Panc1 (cell line): ENCODE data around the gene PRKACG. TPM values are rescaled to one million over a fixed set of nuclear protein-coding genes. Genes with fewer than 3 reads are reported as not detected.

Experiments
- ATAC-seq: fragments of 200-7000 bp; cut with Tn5 transposase; 2 replicates; pipeline ENCODE4 v1.9.1; 2020; ENCODE audit warnings: mild to moderate bottlenecking, moderate library complexity
- BruUV-seq: library from RNA; stranded (reverse); fragments of 400-500 nt; replicated peaks from 2 replicates; lab custom pipeline; 2021; lab: Mats Ljungman, UMichigan
- CTCF ChIA-PET: fragments of 300-600 bp; sonication (Branson Sonifier 250); formaldehyde crosslinking; loops from one replicate; lab custom pipeline; 2022; ENCODE audit warnings: antibody characterized with exemption; lab: Charles Lee
- POLR2A ChIA-PET: fragments of 300-600 bp; sonication (Branson Sonifier 250); formaldehyde crosslinking; loops from one replicate; lab custom pipeline; 2022; ENCODE audit warnings: antibody characterized with exemption; lab: Charles Lee
- DNase-seq: peaks from one replicate; pipeline ENCODE4 v3.0.0-alpha.2; 2010; ENCODE audit warnings: low read depth, low spot score
- H3K27ac ChIP-seq: 2 replicates; pipeline ENCODE4 v1.5.1; 2011; ENCODE audit warnings: mild to moderate bottlenecking, low read length, inconsistent platforms
- H3K27me3 ChIP-seq: fragments of 200-500 bp; sonication (Bioruptor generic); 2 replicates; pipeline ENCODE4 v1.6.0; 2014; ENCODE audit warnings: low read length, inconsistent platforms; ENCODE audit not compliant: control insufficient read depth, insufficient read depth
- H3K36me3 ChIP-seq: fragments of 200-500 bp; sonication (Bioruptor generic); 2 replicates; pipeline ENCODE4 v1.5.1; 2014; ENCODE audit warnings: inconsistent platforms, mild to moderate bottlenecking, low read length, moderate library complexity; ENCODE audit not compliant: control insufficient read depth, insufficient read depth
- H3K4me1 ChIP-seq: 2 replicates; pipeline ENCODE4 v1.5.1; 2011; ENCODE audit warnings: inconsistent platforms, mild to moderate bottlenecking, low read length, moderate library complexity; ENCODE audit not compliant: control insufficient read depth, insufficient read depth
- H3K4me3 ChIP-seq, 2 experiments: 2 replicates each; pipeline ENCODE4 v1.5.1; 2011 to 2012; ENCODE audit warnings: low read depth in 2 of 2, low read length in 2 of 2, mild to moderate bottlenecking in 2 of 2, inconsistent platforms in 1 of 2, moderate library complexity in 1 of 2
- H3K9me3 ChIP-seq: fragments of 200-500 bp; sonication (Bioruptor generic); 2 replicates; pipeline ENCODE4 v1.5.1; 2014; ENCODE audit warnings: low read depth, mild to moderate bottlenecking, inconsistent platforms, low read length, moderate library complexity; ENCODE audit not compliant: control insufficient read depth, insufficient read depth
- CTCF ChIP-seq: fragments of 450-650 bp; IDR thresholded peaks from 2 replicates; pipeline ENCODE4 v1.5.1; 2017; ENCODE audit warnings: mild to moderate bottlenecking
- POLR2AphosphoS5 ChIP-seq: IDR thresholded peaks from 2 replicates; pipeline ENCODE4 v1.6.1; 2012; ENCODE audit warnings: mild to moderate bottlenecking, low read depth, low read length, moderate library complexity
- REST ChIP-seq, 2 experiments: IDR thresholded peaks; 2 replicates each; pipeline ENCODE4 v1.6.1; 2011 to 2012; ENCODE audit warnings: low read depth in 2 of 2, control low read depth in 1 of 2, low read length in 1 of 2, mild to moderate bottlenecking in 1 of 2, moderate library complexity in 1 of 2; ENCODE audit not compliant: insufficient read depth in 1 of 2
- SIN3A ChIP-seq: IDR thresholded peaks from 2 replicates; pipeline ENCODE4 v1.6.1; 2012; ENCODE audit warnings: low read depth, mild to moderate bottlenecking, low read length, moderate library complexity, borderline replicate concordance; ENCODE audit not compliant: insufficient read depth
- TCF7L2 ChIP-seq: IDR thresholded peaks from 2 replicates; pipeline ENCODE4 v1.6.1; 2011; ENCODE audit warnings: mild to moderate bottlenecking, low read depth, low read length, inconsistent platforms
- in situ Hi-C: cut with HindIII; loops from 2 replicates; pipeline ENCODE4 v1.10.0; 2016; ENCODE audit warnings: low sequenced_read_pairs, low pct_unique_long_range_greater_than_20kb
- intact Hi-C: fragments of 100-400 bp; cut with micrococcal nuclease; formaldehyde crosslinking; loops from one replicate; pipeline ENCODE4 v1.10.0; 2022; ENCODE audit not compliant: unreplicated experiment
- total RNA-seq: library from RNA; stranded (reverse); gene quantifications from one replicate; pipeline ENCODE4 v1.2.1, GENCODE V29; 2021; ENCODE audit not compliant: unreplicated experiment

The PRKACG gene
- total RNA-seq, 1 experiment from 2014 or later, result not detected

GRCh38 chr9:68980341-68980914, 33.5 kb downstream of the PRKACG start:
- DNase-seq, result no peak
- no TSS peak for BruUV-seq
- TF ChIP-seq CTCF (no peak), REST (IDR thresholded peaks at IDR 0.05; ENCODE audit: insufficient read depth in 1 of 2, low read depth in 2 of 2, low read length in 1 of 2) (no peak), SIN3A (no peak), POLR2AphosphoS5 (no peak), TCF7L2 (no peak)
- Histone ChIP-seq H3K4me1 (no peaks in the 10 kb centered on the region), H3K9me3 (no peaks in the 10 kb centered on the region), H3K36me3 (no peaks in the 10 kb centered on the region), H3K27ac (no peak overlapping the region), H3K4me3 (no peak overlapping the region), H3K27me3 (no peaks in the 10 kb centered on the region)
- ChIA-PET CTCF (no interaction called here), POLR2A (no interaction called here)
- no peak for ATAC-seq
- in situ Hi-C loops (no loop called here), intact Hi-C loops (no loop called here)

GRCh38 chr9:68979538-68980314, 34.2 kb downstream of the PRKACG start:
- no peaks in the 10 kb centered on the region for H3K27me3 ChIP-seq
- H3K36me3 ChIP-seq, result no peaks in the 10 kb centered on the region
- no peak overlapping the region for H3K4me3 ChIP-seq
- in situ Hi-C loops (no loop called here), intact Hi-C loops (no loop called here)
- DNase-seq (no peak), ATAC-seq (no peak)
- H3K9me3 ChIP-seq, result no peaks in the 10 kb centered on the region
- no peak for TF ChIP-seq SIN3A
- no peak for TF ChIP-seq TCF7L2
- no peak for TF ChIP-seq REST (IDR thresholded peaks at IDR 0.05; ENCODE audit: insufficient read depth in 1 of 2, low read depth in 2 of 2, low read length in 1 of 2)
- no peak for TF ChIP-seq CTCF
- no peak for TF ChIP-seq POLR2AphosphoS5
- CTCF ChIA-PET, result no interaction called here
- no TSS peak for BruUV-seq
- no peaks in the 10 kb centered on the region for H3K4me1 ChIP-seq
- POLR2A ChIA-PET, result no interaction called here
- H3K27ac ChIP-seq, result no peak overlapping the region
